Nephron progenitor cell (in vitro differentiated cells): Measurements from ENCODE around the gene PRKX.
"Not testable (repeated sequence)": the region's sequence is repeated elsewhere in the genome, so short reads cannot be mapped to it uniquely, and the experiment has no call there.

ENCODE experiments used
- DNase-seq: peaks from one replicate; pipeline ENCODE4 v3.0.0; 2021
- H3K27ac Mint-ChIP-seq: 2 replicates; pipeline ENCODE4 v1.8.0; 2021; ENCODE audit warnings: mild to moderate bottlenecking, moderate library complexity, mixed read lengths
- H3K27me3 Mint-ChIP-seq: 2 replicates; pipeline ENCODE4 v1.8.0; 2021; ENCODE audit warnings: mild to moderate bottlenecking, low read depth, mixed read lengths; ENCODE audit not compliant: poor library complexity
- H3K36me3 Mint-ChIP-seq: 2 replicates; pipeline ENCODE4 v1.8.0; 2021; ENCODE audit warnings: low read depth, mixed read lengths
- H3K4me1 Mint-ChIP-seq: 2 replicates; pipeline ENCODE4 v1.8.0; 2021; ENCODE audit warnings: mixed read lengths
- H3K4me3 Mint-ChIP-seq: 2 replicates; pipeline ENCODE4 v1.8.0; 2021; ENCODE audit warnings: mild to moderate bottlenecking, moderate library complexity, mixed read lengths
- H3K9me3 Mint-ChIP-seq: 2 replicates; pipeline ENCODE4 v1.8.0; 2021; ENCODE audit warnings: mild to moderate bottlenecking, moderate library complexity, mixed read lengths
- CTCF ChIP-seq: fragments of 200-600 bp; sonication (generic); IDR thresholded peaks from 2 replicates; pipeline ENCODE4 v1.5.0; 2021; ENCODE audit warnings: antibody characterized with exemption

Gene PRKX

GRCh38 chrX:3659761-3660160 lies 53.7 kb downstream of the PRKX start:
- peaks cover 9% of the 10 kb centered on the region for H3K4me1 Mint-ChIP-seq
- DNase-seq: no peak
- H3K4me3 Mint-ChIP-seq: no peak overlapping the region
- no peaks in the 10 kb centered on the region for H3K27me3 Mint-ChIP-seq
- peaks cover 26% of the 10 kb centered on the region for H3K36me3 Mint-ChIP-seq
- H3K9me3 Mint-ChIP-seq: no peaks in the 10 kb centered on the region
- H3K27ac Mint-ChIP-seq: no peak overlapping the region
- TF ChIP-seq CTCF: no peak

GRCh38 chrX:3655181-3655580 lies 58.3 kb downstream of the PRKX start:
- no peaks in the 10 kb centered on the region for H3K4me1 Mint-ChIP-seq
- no peak for DNase-seq
- H3K9me3 Mint-ChIP-seq: no peaks in the 10 kb centered on the region
- H3K27me3 Mint-ChIP-seq: no peaks in the 10 kb centered on the region
- no peak for TF ChIP-seq CTCF
- H3K36me3 Mint-ChIP-seq: peaks cover 33% of the 10 kb centered on the region
- H3K4me3 Mint-ChIP-seq: no peak overlapping the region
- no peak overlapping the region for H3K27ac Mint-ChIP-seq

GRCh38 chrX:3653111-3653510 lies 60.3 kb downstream of the PRKX start:
- H3K4me3 Mint-ChIP-seq: no peak overlapping the region

GRCh38 chrX:3651277-3651676 lies 62.2 kb downstream of the PRKX start:
- no peaks in the 10 kb centered on the region for H3K4me1 Mint-ChIP-seq
- TF ChIP-seq CTCF: peak; percentile 49
- no peaks in the 10 kb centered on the region for H3K27me3 Mint-ChIP-seq
- H3K4me3 Mint-ChIP-seq: no peak overlapping the region
- H3K27ac Mint-ChIP-seq: no peak overlapping the region
- H3K9me3 Mint-ChIP-seq: no peaks in the 10 kb centered on the region
- H3K36me3 Mint-ChIP-seq: peaks cover 43% of the 10 kb centered on the region
- DNase-seq: no peak

More at GRCh38 chrX:3653111-3653510, 60.3 kb downstream of the PRKX start:
- Mint-ChIP-seq H3K36me3 (peaks cover 32% of the 10 kb centered on the region), H3K4me1 (no peaks in the 10 kb centered on the region), H3K27me3 (no peaks in the 10 kb centered on the region), H3K27ac (no peak overlapping the region), H3K9me3 (no peaks in the 10 kb centered on the region)
- DNase-seq: no peak
- no peak for TF ChIP-seq CTCF

GRCh38 chrX:3648084-3648483 lies 65.4 kb downstream of the PRKX start:
- H3K4me3 Mint-ChIP-seq: no peak overlapping the region
- no peak overlapping the region for H3K27ac Mint-ChIP-seq
- no peak for TF ChIP-seq CTCF
- H3K9me3 Mint-ChIP-seq: peaks cover 18% of the 10 kb centered on the region
- H3K36me3 Mint-ChIP-seq: peaks cover 69% of the 10 kb centered on the region
- peaks cover 3% of the 10 kb centered on the region for H3K27me3 Mint-ChIP-seq
- no peaks in the 10 kb centered on the region for H3K4me1 Mint-ChIP-seq
- no peak for DNase-seq

GRCh38 chrX:3639858-3640631 lies 73.4 kb downstream of the PRKX start:
- Mint-ChIP-seq H3K27ac (peak overlapping the region; percentile 91), H3K9me3 (peaks cover 19% of the 10 kb centered on the region), H3K36me3 (peaks cover 53% of the 10 kb centered on the region)
- not testable (repeated sequence) for H3K4me1 Mint-ChIP-seq, H3K27me3 Mint-ChIP-seq, DNase-seq, H3K4me3 Mint-ChIP-seq
